Measurements from ENCODE around the gene FHIT. TPM values are rescaled to one million over a fixed set of nuclear protein-coding genes. Genes with fewer than 3 reads are reported as not detected.
"Not testable (repeated sequence)": the region's sequence is repeated elsewhere in the genome, so short reads cannot be mapped to it uniquely, and the experiment has no call there.

FHIT gene
- total RNA-seq, 1 experiment from 2014 or later = 3.6 TPM

GRCh38 chr3:60674870-60675269, 576.4 kb downstream of the FHIT start:
- Histone ChIP-seq H3K27me3 (ENCODE audit: low read length) (no peaks in the 10 kb centered on the region), H3K9me2 (replicated peaks; ENCODE audit: low read length) (no peaks in the 10 kb centered on the region), H3F3A (ENCODE audit: low read length, unreplicated experiment) (no peaks in the 10 kb centered on the region), H3K36me3 (ENCODE audit: low read depth, low read length) (no peaks in the 10 kb centered on the region), H3K4me2 (ENCODE audit: low read length) (no peak overlapping the region), H3K27ac (ENCODE audit: low read length) (no peak overlapping the region), H3K4me1 (ENCODE audit: insufficient read depth, low read length) (no peaks in the 10 kb centered on the region), H3K9me3 (ENCODE audit: low read length) (no peaks in the 10 kb centered on the region), H3K9ac (ENCODE audit: low read length) (no peak overlapping the region), H4K20me1 (ENCODE audit: low read length) (no peaks in the 10 kb centered on the region), H2AFZ (ENCODE audit: low read length) (no peak overlapping the region), H3K4me3 (ENCODE audit: low read length) (no peak overlapping the region), H3K79me2 (ENCODE audit: low read length) (no peaks in the 10 kb centered on the region)
- no TSS peak for BruUV-seq (replicated peaks)
- ATAC-seq (no peak), DNase-seq (no peak)
- CTCF ChIA-PET = no interaction called here
- intact Hi-C loops (cut with micrococcal nuclease) = no loop called here
- no peak for TF ChIP-seq CTCF (conservative IDR thresholded peaks at IDR 0.05; ENCODE audit: low read depth, low read length)
- TF ChIP-seq EZH2 (IDR thresholded peaks at IDR 0.05; ENCODE audit: low read length, unreplicated experiment) = no peak
- no peak for TF ChIP-seq EZH2phosphoT487 (IDR thresholded peaks at IDR 0.05; ENCODE audit: borderline replicate concordance, low read length)
- POLR2A ChIA-PET (ENCODE audit: unreplicated experiment) = no interaction called here

GRCh38 chr3:60673123-60673522, 578.1 kb downstream of the FHIT start:
- no peaks in the 10 kb centered on the region for H3K4me1 ChIP-seq (ENCODE audit: insufficient read depth, low read length)
- no peaks in the 10 kb centered on the region for H4K20me1 ChIP-seq (ENCODE audit: low read length)
- TF ChIP-seq EZH2phosphoT487 (IDR thresholded peaks at IDR 0.05; ENCODE audit: borderline replicate concordance, low read length) (no peak), EZH2 (IDR thresholded peaks at IDR 0.05; ENCODE audit: low read length, unreplicated experiment) (no peak), CTCF (conservative IDR thresholded peaks at IDR 0.05; ENCODE audit: low read depth, low read length) (no peak)
- no TSS peak for BruUV-seq (replicated peaks)
- no peak for ATAC-seq
- H3K27me3 ChIP-seq (ENCODE audit: low read length) = no peaks in the 10 kb centered on the region
- ChIA-PET POLR2A (ENCODE audit: unreplicated experiment) (no interaction called here), CTCF (no interaction called here)
- no peaks in the 10 kb centered on the region for H3K36me3 ChIP-seq (ENCODE audit: low read depth, low read length)
- H3K9me2 ChIP-seq (replicated peaks; ENCODE audit: low read length) = no peaks in the 10 kb centered on the region
- intact Hi-C loops (cut with micrococcal nuclease) = no loop called here
- no peak overlapping the region for H3K4me3 ChIP-seq (ENCODE audit: low read length)
- H2AFZ ChIP-seq (ENCODE audit: low read length) = no peak overlapping the region
- no peak overlapping the region for H3K9ac ChIP-seq (ENCODE audit: low read length)
- DNase-seq = no peak
- no peak overlapping the region for H3K27ac ChIP-seq (ENCODE audit: low read length)
- H3K9me3 ChIP-seq (ENCODE audit: low read length) = no peaks in the 10 kb centered on the region
- no peaks in the 10 kb centered on the region for H3F3A ChIP-seq (ENCODE audit: low read length, unreplicated experiment)
- no peak overlapping the region for H3K4me2 ChIP-seq (ENCODE audit: low read length)
- H3K79me2 ChIP-seq (ENCODE audit: low read length) = no peaks in the 10 kb centered on the region

- DNase-seq; H3K9me3 ChIP-seq (ENCODE audit: low read length); H3K27me3 ChIP-seq (ENCODE audit: low read length); BruUV-seq (replicated peaks); H3K36me3 ChIP-seq (ENCODE audit: low read depth, low read length); H3K4me2 ChIP-seq (ENCODE audit: low read length); H4K20me1 ChIP-seq (ENCODE audit: low read length); H3K27ac ChIP-seq (ENCODE audit: low read length); ATAC-seq; H3K9ac ChIP-seq (ENCODE audit: low read length); H3F3A ChIP-seq (ENCODE audit: low read length, unreplicated experiment); POLR2A ChIA-PET (ENCODE audit: unreplicated experiment); H3K79me2 ChIP-seq (ENCODE audit: low read length); H3K4me1 ChIP-seq (ENCODE audit: insufficient read depth, low read length); H3K4me3 ChIP-seq (ENCODE audit: low read length); H3K9me2 ChIP-seq (replicated peaks; ENCODE audit: low read length); intact Hi-C loops (cut with micrococcal nuclease); H2AFZ ChIP-seq (ENCODE audit: low read length); CTCF ChIA-PET: not testable (repeated sequence)
These were observed 578.9 kb downstream of the FHIT start for GRCh38 chr3:60672337-60672736.

All from PC-3 (cell line).